Cardiac septum (tissue), 1 donor: ENCODE results near the gene CRISPLD2. TPM values are rescaled to one million over a fixed set of nuclear protein-coding genes. Genes with fewer than 3 reads are reported as not detected.

Experiments
- total RNA-seq: library from RNA; stranded (reverse); fragmentation: NEBNext Ultra II Directional; extraction: Animal tissue kit (Norgen Biotek cat#: 25700); gene quantifications from one replicate; pipeline ENCODE4 v1.2.1, GENCODE V29; 2021
- donor health status: DM: no; HTN: no; CAD: no.

CRISPLD2 gene
- total RNA-seq, 1 donor from 2014 or later, result 16.3 TPM

Other genes starting within 250 kb of the CRISPLD2 start
- gene COTL1, start 201.9 kb upstream of the CRISPLD2 start, total RNA-seq, result 11.0 TPM
- 53.2 TPM for gene KLHL36, start 171.5 kb upstream of the CRISPLD2 start, total RNA-seq
- gene USP10, start 120.0 kb upstream of the CRISPLD2 start, total RNA-seq, result 53.8 TPM
- 43.7 TPM for gene ZDHHC7, start 191.6 kb downstream of the CRISPLD2 start, total RNA-seq
- gene KIAA0513, start 207.8 kb downstream of the CRISPLD2 start, total RNA-seq, result 8.3 TPM